LNCAP (cell line): ENCODE measurements around the gene GRM4.

Experiments used
- TF ChIP-seq, protein P1 (sequence below): fragments of 450-650 bp; IDR thresholded peaks from 2 replicates; pipeline ENCODE4 v1.5.1; 2017; ENCODE audit warnings: mild to moderate bottlenecking

The GRM4 gene

DNA sequence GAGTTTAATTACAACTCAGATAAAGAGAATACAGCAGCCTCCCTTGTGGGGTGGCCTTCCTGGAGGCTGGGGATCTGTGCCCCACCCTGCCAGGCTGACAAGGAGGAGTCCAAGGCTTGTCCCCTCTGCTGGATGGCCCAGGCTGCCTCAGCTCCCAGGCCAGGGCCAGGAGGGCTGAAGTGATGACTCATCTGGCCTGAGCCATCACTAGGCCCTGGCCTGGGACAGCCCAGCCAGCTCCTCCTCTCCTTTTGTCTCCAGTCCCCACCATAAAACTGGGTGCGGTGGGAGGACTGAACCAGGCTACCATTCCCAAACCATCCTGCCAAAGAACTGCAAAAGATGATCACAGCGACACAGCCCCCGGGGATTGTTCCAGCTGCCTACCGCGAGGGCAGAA, 15.0 kb downstream of the GRM4 start:
- TF ChIP-seq, protein P1, sequence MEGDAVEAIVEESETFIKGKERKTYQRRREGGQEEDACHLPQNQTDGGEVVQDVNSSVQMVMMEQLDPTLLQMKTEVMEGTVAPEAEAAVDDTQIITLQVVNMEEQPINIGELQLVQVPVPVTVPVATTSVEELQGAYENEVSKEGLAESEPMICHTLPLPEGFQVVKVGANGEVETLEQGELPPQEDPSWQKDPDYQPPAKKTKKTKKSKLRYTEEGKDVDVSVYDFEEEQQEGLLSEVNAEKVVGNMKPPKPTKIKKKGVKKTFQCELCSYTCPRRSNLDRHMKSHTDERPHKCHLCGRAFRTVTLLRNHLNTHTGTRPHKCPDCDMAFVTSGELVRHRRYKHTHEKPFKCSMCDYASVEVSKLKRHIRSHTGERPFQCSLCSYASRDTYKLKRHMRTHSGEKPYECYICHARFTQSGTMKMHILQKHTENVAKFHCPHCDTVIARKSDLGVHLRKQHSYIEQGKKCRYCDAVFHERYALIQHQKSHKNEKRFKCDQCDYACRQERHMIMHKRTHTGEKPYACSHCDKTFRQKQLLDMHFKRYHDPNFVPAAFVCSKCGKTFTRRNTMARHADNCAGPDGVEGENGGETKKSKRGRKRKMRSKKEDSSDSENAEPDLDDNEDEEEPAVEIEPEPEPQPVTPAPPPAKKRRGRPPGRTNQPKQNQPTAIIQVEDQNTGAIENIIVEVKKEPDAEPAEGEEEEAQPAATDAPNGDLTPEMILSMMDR = no peak

DNA sequence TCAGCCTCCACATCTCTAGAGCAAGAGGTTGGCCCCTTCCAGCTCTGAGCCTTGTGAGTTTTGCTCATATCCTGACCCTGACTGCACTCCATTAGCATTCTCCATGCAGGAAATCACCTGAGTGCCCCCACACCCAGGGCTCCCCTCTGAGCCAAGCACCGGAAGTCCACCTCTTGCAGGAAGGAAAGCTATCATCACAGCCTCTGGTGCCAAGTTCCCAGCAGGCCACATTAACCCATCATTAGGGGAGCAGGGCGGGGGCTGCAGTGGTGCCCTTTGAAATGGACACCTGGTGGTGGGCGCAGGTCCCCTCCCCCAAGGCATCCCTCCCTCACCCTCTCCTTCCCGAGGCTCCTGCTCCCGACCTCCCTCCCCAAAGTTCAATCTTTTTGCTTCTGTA, 16.1 kb downstream of the GRM4 start:
- TF ChIP-seq, protein P1 = no peak

DNA sequence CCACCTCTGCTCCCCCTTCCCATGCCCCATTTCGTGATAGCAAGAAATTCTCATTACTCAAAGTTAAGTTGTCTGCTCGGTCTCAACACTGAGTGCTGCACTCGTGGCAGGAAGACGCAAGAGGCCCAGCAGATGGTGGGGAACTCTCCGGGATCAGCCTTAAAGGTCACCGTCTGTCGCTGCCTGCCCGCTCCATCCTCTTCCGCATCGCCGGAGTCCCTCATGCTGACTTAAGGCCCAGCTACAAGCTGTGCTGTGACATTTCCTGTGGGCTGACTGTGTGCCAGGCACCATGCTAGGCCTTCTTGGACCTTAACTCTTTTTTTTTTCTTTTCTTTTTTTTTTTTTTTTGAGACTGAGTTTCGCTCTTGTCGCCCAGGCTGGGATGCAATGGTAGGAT, 17.8 kb downstream of the GRM4 start:
- TF ChIP-seq, protein P1 = no peak

DNA sequence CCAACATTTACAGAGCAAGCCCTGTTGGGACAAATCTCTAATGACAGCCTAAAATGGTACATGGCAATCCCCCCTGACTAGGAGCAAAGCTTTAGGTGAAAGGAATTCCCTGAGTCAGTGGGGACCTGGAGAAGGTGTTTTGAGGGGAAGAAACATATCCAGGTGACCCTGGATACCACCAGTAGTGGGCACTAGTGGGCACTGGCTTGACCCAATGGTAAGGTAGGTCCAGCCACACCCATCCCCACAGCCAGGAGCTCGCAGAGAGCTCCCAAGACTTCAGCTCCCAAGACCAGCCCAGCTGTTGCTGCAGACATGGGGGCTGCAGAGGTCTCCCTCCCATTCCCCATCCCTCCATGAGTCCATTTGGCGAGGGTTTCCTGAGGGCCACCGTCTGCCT, 19.5 kb downstream of the GRM4 start:
- TF ChIP-seq, protein P1 = no peak

DNA sequence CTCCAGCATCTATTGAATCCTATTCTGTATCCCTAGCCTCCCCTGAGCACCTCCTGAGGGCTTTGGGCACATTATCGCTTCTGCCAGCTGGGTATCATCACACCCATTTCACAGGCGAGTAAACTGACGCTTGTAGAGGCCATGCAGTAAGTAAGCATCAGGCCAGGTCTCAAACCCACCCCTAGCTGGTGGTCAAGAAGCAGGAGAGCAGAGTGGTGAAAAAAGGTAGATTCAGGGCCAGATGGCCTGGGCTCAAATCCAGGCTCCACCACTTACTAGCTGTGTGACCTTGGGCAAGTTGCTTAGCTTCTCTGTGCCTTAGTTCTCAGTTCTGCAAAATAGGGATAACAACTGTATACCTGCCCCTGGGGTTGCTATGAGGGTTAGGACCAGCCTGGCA, 19.9 kb downstream of the GRM4 start:
- TF ChIP-seq, protein P1 = no peak

GRCh38 chr6:34120953-34121675, 24.8 kb downstream of the GRM4 start:
- TF ChIP-seq, protein P1 = no peak

- TF ChIP-seq, protein P1 = no peak
Measured at GRCh38 chr6:34115915-34116314, 30.0 kb downstream of the GRM4 start.

- TF ChIP-seq, protein P1 = no peak
Measured at GRCh38 chr6:34115403-34115795, 30.5 kb downstream of the GRM4 start.
